GM12878 (cell line): ENCODE measurements around the gene DYTN. TPM values are rescaled to one million over a fixed set of nuclear protein-coding genes. Genes with fewer than 3 reads are reported as not detected.

Experiments used
- ATAC-seq: fragments of 200-7000 bp; cut with Tn5 transposase; 3 replicates; pipeline ENCODE4 v1.9.1; 2020; ENCODE audit warnings: mild to moderate bottlenecking, moderate library complexity
- BruUV-seq: library from RNA; stranded (reverse); fragments of 400-500 nt; replicated peaks from 2 replicates; lab custom pipeline; 2021; lab: Mats Ljungman, UMichigan
- CTCF ChIA-PET: fragments of 300-600 bp; sonication (Branson Sonifier 250); formaldehyde crosslinking; extraction: SDS; loops from one replicate; lab custom pipeline; 2021; ENCODE audit warnings: inconsistent platforms; lab: Yijun Ruan, JAX
- POLR2A ChIA-PET: fragments of 350-600 bp; formaldehyde crosslinking; extraction: SDS; loops from one replicate; lab custom pipeline; 2021; ENCODE audit warnings: inconsistent platforms; lab: Charles Lee
- RAD21 ChIA-PET: fragments of 300-600 bp; sonication (Branson Sonifier 250); formaldehyde crosslinking; loops from one replicate; lab custom pipeline; 2023; ENCODE audit warnings: antibody characterized with exemption; ENCODE audit not compliant: unreplicated experiment; lab: Charles Lee
- SMC1A ChIA-PET: fragments of 300-600 bp; sonication (Branson Sonifier 250); formaldehyde crosslinking; loops from one replicate; lab custom pipeline; 2023; ENCODE audit not compliant: unreplicated experiment, uncharacterized antibody; lab: Charles Lee
- DNase-seq: peaks from one replicate; pipeline ENCODE4 v3.0.0-alpha.2; 2011; ENCODE audit warnings: low read depth, low spot score
- FAIRE-seq: peaks from 3 replicates; lab custom pipeline; 2011; peaks lifted over from hg19 to GRCh38; lab: Jason Lieb, UNC
- H2AFZ ChIP-seq: 2 replicates; pipeline ENCODE4 v1.6.0; 2011; ENCODE audit warnings: low read depth, low read length, control low read depth; ENCODE audit not compliant: control insufficient read depth
- H3K27ac ChIP-seq: 2 replicates; pipeline ENCODE4 v1.5.1; 2011; ENCODE audit warnings: control low read depth; ENCODE audit not compliant: control insufficient read depth, insufficient read depth
- H3K27me3 ChIP-seq, 2 experiments: replicated peaks in 1 of 2; 2 replicates each; pipeline versions ENCODE4 v1.6.0 to v1.6.1; 2011; ENCODE audit warnings: low read length in 1 of 2; ENCODE audit not compliant: control insufficient read depth in 2 of 2, insufficient read depth in 2 of 2
- H3K36me3 ChIP-seq, 2 experiments: 2 replicates each; pipeline ENCODE4 v1.5.1; 2011; ENCODE audit warnings: low read length in 1 of 2; ENCODE audit not compliant: control insufficient read depth in 2 of 2, insufficient read depth in 2 of 2
- H3K4me1 ChIP-seq: 2 replicates; pipeline ENCODE4 v1.6.1; 2011; ENCODE audit warnings: mild to moderate bottlenecking, low read length, moderate library complexity, mixed read lengths; ENCODE audit not compliant: control insufficient read depth, insufficient read depth
- H3K4me2 ChIP-seq: 2 replicates; pipeline ENCODE4 v1.6.0; 2011; ENCODE audit warnings: control low read depth; ENCODE audit not compliant: control insufficient read depth, insufficient read depth
- H3K4me3 ChIP-seq: fragments of 200-600 bp; sonication (generic); 2 replicates; pipeline ENCODE4 v1.5.1; 2016
- H3K79me2 ChIP-seq: 2 replicates; pipeline ENCODE4 v1.6.0; 2011; ENCODE audit warnings: low read length; ENCODE audit not compliant: control insufficient read depth, insufficient read depth
- H3K9ac ChIP-seq: 2 replicates; pipeline ENCODE4 v1.8.0; 2011; ENCODE audit warnings: low read length, control low read depth, mixed read lengths; ENCODE audit not compliant: control insufficient read depth, insufficient read depth
- H3K9me3 ChIP-seq: replicated peaks from 3 replicates; pipeline ENCODE4 v1.5.1; 2011; ENCODE audit warnings: mild to moderate bottlenecking, low read length; ENCODE audit not compliant: control insufficient read depth, insufficient read depth
- H4K20me1 ChIP-seq: 2 replicates; pipeline ENCODE4 v1.6.0; 2011; ENCODE audit not compliant: control insufficient read depth, insufficient read depth
- ATF7 ChIP-seq: fragments of 450-650 bp; IDR thresholded peaks from 2 replicates; pipeline ENCODE4 v1.6.1; 2016; ENCODE audit warnings: low read depth, mild to moderate bottlenecking
- DPF2 ChIP-seq: fragments of 450-650 bp; IDR thresholded peaks from 2 replicates; pipeline ENCODE4 v1.6.1; 2017; ENCODE audit warnings: mild to moderate bottlenecking
- EZH2 ChIP-seq: IDR thresholded peaks from 2 replicates; pipeline ENCODE4 v1.6.1; 2012; ENCODE audit warnings: low read depth, mild to moderate bottlenecking, control low read depth, inconsistent platforms, low read length, borderline replicate concordance; ENCODE audit not compliant: control insufficient read depth
- HDAC6 ChIP-seq: fragments of 200-600 bp; sonication (generic); IDR thresholded peaks from one replicate; pipeline ENCODE4 v1.8.0; 2017; ENCODE audit warnings: antibody characterized with exemption; ENCODE audit not compliant: unreplicated experiment
- MEF2A ChIP-seq: IDR thresholded peaks from 2 replicates; pipeline ENCODE4 v1.6.1; 2011; ENCODE audit warnings: low read depth, mild to moderate bottlenecking, low read length, moderate library complexity; ENCODE audit not compliant: insufficient read depth
- MTA3 ChIP-seq: IDR thresholded peaks from 2 replicates; pipeline ENCODE4 v1.6.1; 2012; ENCODE audit warnings: low read length, inconsistent platforms, borderline replicate concordance
- NFXL1 ChIP-seq: fragments of 450-650 bp; IDR thresholded peaks from 2 replicates; pipeline ENCODE4 v1.6.1; 2017; ENCODE audit warnings: antibody characterized with exemption, mild to moderate bottlenecking, borderline replicate concordance
- NR2F1 ChIP-seq: fragments of 450-650 bp; conservative IDR thresholded peaks from 2 replicates; pipeline ENCODE4 v1.6.1; 2017; ENCODE audit warnings: mild to moderate bottlenecking
- NRF1 ChIP-seq: conservative IDR thresholded peaks from 2 replicates; pipeline ENCODE4 v1.6.1; 2011; ENCODE audit warnings: mild to moderate bottlenecking, low read depth, low read length, improper control_type of control experiment
- PAX8 ChIP-seq: fragments of 450-650 bp; IDR thresholded peaks from 2 replicates; pipeline ENCODE4 v1.6.1; 2017; ENCODE audit warnings: mild to moderate bottlenecking, moderate library complexity
- PRDM15 ChIP-seq: fragments of 450-650 bp; formaldehyde crosslinking; IDR thresholded peaks from 2 replicates; pipeline ENCODE4 v1.4.0; 2020; ENCODE audit warnings: mild to moderate bottlenecking, moderate library complexity
- SREBF2 ChIP-seq: IDR thresholded peaks from 2 replicates; pipeline ENCODE4 v1.6.1; 2012; ENCODE audit warnings: mild to moderate bottlenecking, low read length
- TAF1 ChIP-seq: IDR thresholded peaks from 2 replicates; pipeline ENCODE4 v1.6.1; 2011; ENCODE audit warnings: mild to moderate bottlenecking, low read depth, low read length, borderline replicate concordance
- TBL1XR1 ChIP-seq: IDR thresholded peaks from 2 replicates; pipeline ENCODE4 v1.6.1; 2012; ENCODE audit warnings: low read depth, low read length, improper control_type of control experiment
- WGBS: methylation state at CpG from one replicate; pipeline ENCODE4 v1.1.6; 2016; ENCODE audit warnings: low lambda C conversion rate; ENCODE audit not compliant: insufficient replicate concordance, insufficient coverage; ENCODE audit errors: missing lambda C conversion rate; 5-methylcytosine and 5-hydroxymethylcytosine counted together
- in situ Hi-C: fragments of 300-500 bp; cut with MboI; formaldehyde crosslinking; loops from 9 replicates; pipeline ENCODE4 v1.14.3; 2018; ENCODE audit warnings: mixed read lengths
- intact Hi-C: fragments of 100-400 bp; cut with micrococcal nuclease; formaldehyde crosslinking; loops from one replicate; pipeline ENCODE4 v1.14.2; 2022; ENCODE audit not compliant: unreplicated experiment
- polyA plus RNA-seq, 11 experiments: library from polyadenylated mRNA; depleted of rRNA in 4 of 11; unstranded in 6 of 11; stranded (reverse) in 5 of 11; fragments of >200 nt; fragmentation: Nextera tagmentation in 4 of 11; fragmentation: Illumina TruSeq in 1 of 11; extraction: Ambion mirVana in 4 of 11; extraction: Trizol in 1 of 11; gene quantifications; 1 replicate in 1 of 11; 2 replicates in 10 of 11; pipeline versions ENCODE4 v1.2.1 to v1.2.3, GENCODE V29; 2011 to 2016; ENCODE audit warnings: inconsistent platforms in 2 of 11, missing spikeins in 2 of 11, low read depth in 1 of 11
- total RNA-seq, 4 experiments: library from RNA; depleted of rRNA in 3 of 4; stranded (reverse); fragments of >200 nt in 3 of 4; fragmentation: Illumina TruSeq in 1 of 4; extraction: Trizol in 1 of 4; gene quantifications; 2 replicates each; pipeline versions ENCODE4 v1.2.1 to v1.2.3, GENCODE V29; 2013 to 2021

DYTN gene
- total and polyA plus RNA-seq, 10 of the 15 experiments (the other 5 are each of a cell fraction or from before 2014, with no cell fraction given): 0.02 to 0.32 (median 0.09) TPM; not detected in 3

DNA sequence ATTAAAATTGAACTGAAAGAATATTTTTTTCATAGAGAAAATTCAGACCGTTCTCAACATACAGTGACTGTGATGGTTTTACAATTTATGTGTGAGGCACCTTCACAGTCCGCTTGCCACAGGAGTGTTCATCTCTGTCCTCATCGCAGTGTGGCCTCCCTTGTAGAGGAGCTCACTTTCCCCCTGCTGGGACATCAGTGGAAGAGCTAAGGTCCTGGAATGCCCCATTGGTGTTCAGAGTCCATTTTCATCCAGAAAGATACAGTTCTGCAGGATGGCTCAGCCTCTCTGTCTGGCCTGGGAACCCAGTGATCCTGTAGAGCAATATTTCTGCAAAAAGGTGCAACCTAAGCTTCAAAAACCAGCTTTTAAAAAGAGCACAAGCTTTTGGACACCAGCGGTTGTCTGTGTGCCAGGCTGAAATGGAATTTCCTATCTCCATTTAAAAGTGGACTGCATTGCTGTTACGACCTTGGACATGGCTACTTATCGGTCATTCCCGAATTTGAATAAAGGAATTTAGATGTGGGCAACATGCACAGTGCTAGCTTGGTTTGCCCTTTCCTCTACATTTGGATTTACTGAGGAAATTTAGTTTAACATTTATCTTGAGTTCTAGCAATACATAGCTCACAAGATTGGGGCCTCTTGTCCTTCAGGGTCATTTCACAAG, 102.6 kb downstream of the DYTN start (continued):
- no peak for TF ChIP-seq TBL1XR1

GRCh38 chr2:206614811-206615210, 103.4 kb downstream of the DYTN start:
- H3K4me1 ChIP-seq: no peaks in the 10 kb centered on the region
- no peaks in the 10 kb centered on the region for H3K79me2 ChIP-seq
- H4K20me1 ChIP-seq: no peaks in the 10 kb centered on the region
- no peak overlapping the region for H3K27ac ChIP-seq
- no peak overlapping the region for H3K9ac ChIP-seq
- no peak overlapping the region for H3K4me2 ChIP-seq
- no peaks in the 10 kb centered on the region for H3K36me3 ChIP-seq
- RAD21 ChIA-PET: interaction anchor here (1.4 kb wide), 1 partner anchor 80 kb away, joined by 3 read pairs; no protein-coding TSS in a partner anchor
- POLR2A ChIA-PET: no interaction called here
- no peaks in the 10 kb centered on the region for H3K27me3 ChIP-seq
- intact Hi-C loops: no loop called here
- no TSS peak for BruUV-seq
- DNase-seq: no peak
- SMC1A ChIA-PET: interaction anchor here (1.2 kb wide), 1 partner anchor 11 kb away, joined by 4 read pairs; no protein-coding TSS in a partner anchor
- 53% methylated on average over 6 of the region's 6 CpGs for WGBS
- ATAC-seq: no peak
- CTCF ChIA-PET: interaction anchor here (1.0 kb wide), 1 partner anchor 11 kb away, joined by 3 read pairs; no protein-coding TSS in a partner anchor
- in situ Hi-C loops: no loop called here
- no peak overlapping the region for H3K4me3 ChIP-seq
- no peak for FAIRE-seq
- H3K9me3 ChIP-seq: no peaks in the 10 kb centered on the region
- no peak overlapping the region for H2AFZ ChIP-seq
- no peak for TF ChIP-seq TBL1XR1
- no peak for TF ChIP-seq TAF1
- no peak for TF ChIP-seq MTA3
- TF ChIP-seq NRF1: no peak
- TF ChIP-seq HDAC6: no peak
- TF ChIP-seq ATF7: no peak
- TF ChIP-seq PRDM15 (CRISPR knock-in tag): no peak
- no peak for TF ChIP-seq PAX8
- TF ChIP-seq EZH2: no peak
- TF ChIP-seq SREBF2: no peak
- no peak for TF ChIP-seq MEF2A
- TF ChIP-seq NFXL1: no peak
- TF ChIP-seq NR2F1: no peak
- no peak for TF ChIP-seq DPF2
